ENCODE measurements around the gene RPS6KA4.
A peak's percentile ranks its signal among the peaks of the same experiment; 100 is the strongest.

The RPS6KA4 gene

GRCh38 chr11:64369440-64370421 is 10.8 kb downstream of the RPS6KA4 start:
- no peak for DNase-seq

DNA sequence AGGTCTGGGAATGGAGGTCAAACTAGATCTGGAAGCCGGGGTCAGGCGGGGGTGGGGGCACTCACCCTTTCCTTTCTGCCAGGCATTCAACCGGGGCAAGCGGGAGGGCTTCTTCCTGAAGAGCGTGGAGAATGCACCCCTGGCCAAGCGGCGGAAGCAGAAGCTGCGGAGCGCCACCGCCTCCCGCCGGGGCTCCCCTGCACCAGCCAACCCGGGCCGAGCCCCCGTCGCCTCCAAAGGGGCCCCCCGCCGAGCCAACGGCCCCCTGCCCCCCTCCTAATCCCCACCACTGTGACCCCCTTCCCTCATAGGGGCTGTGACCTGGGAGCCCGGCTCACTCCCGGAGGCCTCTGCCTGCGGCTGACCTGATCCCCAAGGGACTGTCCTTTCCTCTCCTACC is 12.2 kb downstream of the RPS6KA4 start:
- no peak for DNase-seq

DNA sequence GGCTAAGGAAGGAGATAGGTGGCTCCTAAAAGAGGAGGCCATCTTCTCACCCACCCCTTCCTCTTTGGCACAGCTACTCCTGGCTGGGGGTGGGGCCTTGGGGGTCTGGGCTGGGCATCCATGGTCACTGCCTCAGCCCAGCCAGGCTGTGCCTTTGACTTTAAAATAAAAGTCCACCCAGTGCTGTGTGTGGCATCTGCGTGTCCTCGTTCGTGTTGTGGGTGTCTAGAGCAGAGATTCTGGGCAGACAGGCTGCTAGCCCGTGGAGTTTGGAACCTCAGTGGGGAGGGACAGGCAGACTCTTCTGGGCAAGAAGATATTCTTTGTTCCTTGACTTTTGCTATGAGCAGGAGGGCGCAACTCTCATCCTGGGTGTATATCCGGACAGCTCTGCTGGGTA is 13.1 kb downstream of the RPS6KA4 start:
- no peak for DNase-seq

GRCh38 chr11:64372802-64373597 is 14.0 kb downstream of the RPS6KA4 start:
- peak in 1 of 3 experiments; percentile 9 for DNase-seq

GRCh38 chr11:64373598-64373974 is 14.6 kb downstream of the RPS6KA4 start:
- DNase-seq: no peak

DNA sequence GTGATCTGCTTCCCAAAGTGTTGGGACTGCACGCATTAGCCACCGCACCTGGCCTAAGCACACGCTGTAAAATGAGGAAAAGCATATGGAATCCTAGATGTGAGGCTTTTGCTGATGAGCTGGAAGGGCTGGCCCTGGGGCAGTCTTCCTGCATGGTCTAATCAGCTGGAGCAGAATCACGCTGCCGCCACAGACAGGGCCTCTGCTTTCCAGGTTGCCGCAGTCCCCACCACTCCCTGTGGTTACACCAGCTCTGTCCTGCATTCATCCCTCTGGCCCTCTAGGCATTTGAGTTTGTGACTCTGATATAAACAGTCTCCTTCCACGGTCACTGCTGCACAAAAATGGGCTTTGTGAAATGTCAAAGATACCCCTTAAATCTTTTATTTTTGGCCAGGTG is 17.1 kb downstream of the RPS6KA4 start:
- DNase-seq: no peak

GRCh38 chr11:64378335-64378880 is 19.4 kb downstream of the RPS6KA4 start:
- DNase-seq: peak; percentile 13 to 53 (median 39)

- no peak for DNase-seq
Measured at GRCh38 chr11:64379160-64379559, 20.2 kb downstream of the RPS6KA4 start.

DNA sequence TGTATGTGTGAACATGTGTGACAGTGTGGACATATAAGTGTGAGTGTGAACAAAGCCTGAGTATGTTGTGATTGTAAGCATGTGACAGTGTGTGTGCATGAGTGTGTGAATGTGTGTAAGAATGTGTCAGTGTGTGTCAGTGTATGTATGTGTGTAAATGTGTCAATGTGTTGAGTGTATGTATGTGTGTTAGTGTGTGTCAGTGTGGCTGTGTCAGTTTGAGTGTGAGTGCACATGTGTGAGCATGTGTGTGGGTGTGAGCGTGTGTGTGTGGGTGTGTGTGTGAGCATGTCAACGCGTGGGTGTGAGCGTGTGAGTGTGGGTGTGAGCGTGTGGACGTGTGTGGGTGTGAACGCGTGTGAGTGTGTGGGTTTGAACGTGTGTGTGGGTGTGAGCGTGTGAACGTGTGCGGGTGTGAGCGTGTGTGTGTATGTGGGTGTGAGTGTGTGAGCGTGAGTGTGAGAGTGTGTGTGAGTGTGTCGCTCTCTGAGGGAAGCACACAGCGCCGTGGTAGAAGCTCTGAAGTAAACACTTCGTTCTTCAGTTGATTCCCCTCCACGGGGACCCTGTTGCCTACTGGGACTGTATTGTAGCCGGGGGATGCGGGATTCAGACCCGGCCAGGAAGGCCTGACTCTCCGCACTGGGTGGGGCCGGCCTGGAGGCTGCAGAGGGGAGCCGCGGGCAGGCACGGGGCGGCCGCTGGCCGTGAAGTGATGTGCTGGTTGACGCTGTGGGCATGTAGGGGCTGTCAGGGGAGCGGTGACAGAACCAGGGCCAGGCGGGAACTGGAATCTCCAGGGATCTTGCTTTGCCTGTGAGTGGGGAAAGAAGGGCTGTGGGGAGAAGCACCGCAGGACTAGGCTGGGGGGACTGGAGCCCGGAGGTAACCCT is 21.1 kb downstream of the RPS6KA4 start:
- no peak for DNase-seq

DNA sequence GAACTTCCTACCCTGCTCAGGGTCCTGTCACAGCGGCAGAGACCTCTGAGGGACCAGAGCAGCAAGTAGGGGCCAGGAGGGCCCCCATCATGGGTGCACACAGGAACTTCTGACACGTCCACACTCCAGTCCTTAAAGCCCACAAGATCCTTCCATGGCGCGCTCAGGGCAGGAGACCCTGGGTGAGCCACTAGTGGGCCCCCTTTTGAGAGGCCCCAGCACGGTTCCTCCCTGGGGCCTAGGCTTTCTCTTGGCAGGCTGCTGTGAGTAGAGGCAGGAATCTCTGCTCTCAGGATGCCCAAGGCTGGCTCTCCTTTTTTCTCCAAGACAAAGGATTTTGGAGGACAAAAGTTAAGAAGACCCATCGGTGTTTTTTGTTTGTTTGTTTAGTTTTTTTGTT is 22.4 kb downstream of the RPS6KA4 start:
- no peak for DNase-seq

GRCh38 chr11:64382047-64382446 is 23.1 kb downstream of the RPS6KA4 start:
- DNase-seq: no peak

DNA sequence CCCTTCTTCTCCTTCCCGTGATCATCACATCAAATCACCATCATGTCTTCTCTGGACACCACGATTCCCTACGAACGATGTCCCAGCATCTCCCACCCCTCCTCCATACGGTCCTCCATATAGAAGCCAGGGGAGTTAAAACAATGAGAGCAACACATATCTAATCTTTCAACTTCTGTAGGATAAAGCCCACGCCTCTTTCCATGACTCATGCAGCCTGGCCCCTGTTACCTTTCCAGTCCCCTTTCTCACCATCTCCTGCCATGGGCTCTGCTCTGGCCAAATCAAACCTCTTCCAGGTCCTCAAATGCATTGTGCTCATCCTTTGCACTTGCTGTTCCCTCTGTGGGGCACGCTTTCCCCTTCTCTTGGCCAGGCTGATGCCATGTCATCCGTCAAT is 23.6 kb downstream of the RPS6KA4 start:
- DNase-seq: no peak

GRCh38 chr11:64383580-64383979 is 24.6 kb downstream of the RPS6KA4 start:
- DNase-seq: no peak

GRCh38 chr11:64384028-64384737 is 25.2 kb downstream of the RPS6KA4 start:
- no peak for DNase-seq

- peak in 1 of 3 experiments; percentile 43 for DNase-seq
Measured at GRCh38 chr11:64384981-64385944, 26.3 kb downstream of the RPS6KA4 start.

DNA sequence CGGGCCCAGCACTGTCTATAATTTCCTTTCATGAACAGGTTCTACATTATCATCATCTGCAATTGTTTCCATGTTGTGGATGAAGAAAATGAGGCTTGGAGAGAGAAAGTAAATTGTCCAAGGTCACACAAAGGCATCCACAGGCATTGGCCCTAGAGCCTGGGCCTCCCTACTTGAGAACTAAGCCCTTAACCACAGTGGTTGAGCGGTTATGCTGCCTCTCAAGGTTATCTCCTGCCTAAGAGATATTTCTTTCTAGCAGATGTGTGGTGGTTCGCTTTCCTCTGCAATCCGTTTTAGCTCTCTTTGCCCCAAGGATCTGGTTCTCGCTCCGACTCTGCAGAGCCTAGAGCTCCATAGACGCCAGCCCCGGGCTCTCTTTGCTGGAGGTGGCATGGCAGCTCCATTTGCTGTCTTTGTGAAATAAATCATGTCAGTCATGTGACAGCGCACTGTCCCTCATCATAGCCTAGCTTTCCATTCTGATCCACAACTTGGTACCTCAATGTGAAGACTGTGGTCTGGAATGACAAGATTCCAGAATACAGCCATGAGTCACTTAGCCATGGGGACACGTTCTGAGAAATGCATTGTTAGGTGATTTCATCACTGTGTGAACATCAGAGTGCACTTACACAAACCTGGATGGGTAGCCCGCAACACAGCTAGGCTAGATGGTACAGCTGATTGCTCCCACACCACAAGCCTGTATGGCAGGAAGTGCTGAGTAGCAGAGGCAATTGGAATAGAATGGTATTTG is 27.2 kb downstream of the RPS6KA4 start:
- DNase-seq: no peak

DNA sequence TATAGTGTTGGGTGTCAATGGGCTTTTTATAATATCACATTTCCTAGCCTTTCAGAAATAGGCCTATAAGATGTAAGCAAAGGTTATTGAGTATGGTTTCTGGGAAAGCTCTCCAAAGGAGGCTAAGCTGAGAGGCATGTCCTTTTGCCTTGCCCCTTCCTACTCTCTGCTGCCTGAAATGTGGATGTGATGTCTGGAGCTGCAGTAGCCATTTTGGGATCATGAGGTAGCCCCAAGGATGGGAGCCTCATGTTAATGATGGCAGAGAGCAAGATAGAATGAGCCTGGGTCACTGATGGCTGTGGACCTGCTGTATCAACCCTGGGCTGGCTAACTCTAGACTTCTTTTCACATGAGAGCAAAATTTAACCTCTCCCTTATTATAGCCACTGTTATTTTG is 29.0 kb downstream of the RPS6KA4 start:
- DNase-seq: no peak

GRCh38 chr11:64388894-64389293 is 29.9 kb downstream of the RPS6KA4 start:
- DNase-seq: peak in 1 of 3 experiments; percentile 33

DNA sequence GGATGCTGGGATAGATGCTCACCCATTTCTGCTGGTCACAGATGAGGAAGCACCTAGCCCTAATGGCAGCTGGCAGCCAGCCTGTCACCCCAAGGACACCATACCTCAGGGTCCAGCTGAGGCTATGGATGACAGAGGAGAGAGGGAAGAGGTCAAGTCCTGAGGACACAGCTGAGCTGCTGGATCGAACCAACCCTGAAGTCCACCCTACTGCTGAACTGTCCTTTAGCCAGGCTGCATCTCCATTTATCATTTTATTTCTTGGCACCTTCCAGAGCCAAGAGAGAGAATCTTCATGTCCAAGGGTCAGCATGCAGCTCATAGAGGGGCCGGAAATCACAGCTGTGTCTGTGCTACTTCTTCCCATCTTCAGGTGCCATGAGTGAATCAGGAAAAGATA is 30.9 kb downstream of the RPS6KA4 start:
- no peak for DNase-seq

DNA sequence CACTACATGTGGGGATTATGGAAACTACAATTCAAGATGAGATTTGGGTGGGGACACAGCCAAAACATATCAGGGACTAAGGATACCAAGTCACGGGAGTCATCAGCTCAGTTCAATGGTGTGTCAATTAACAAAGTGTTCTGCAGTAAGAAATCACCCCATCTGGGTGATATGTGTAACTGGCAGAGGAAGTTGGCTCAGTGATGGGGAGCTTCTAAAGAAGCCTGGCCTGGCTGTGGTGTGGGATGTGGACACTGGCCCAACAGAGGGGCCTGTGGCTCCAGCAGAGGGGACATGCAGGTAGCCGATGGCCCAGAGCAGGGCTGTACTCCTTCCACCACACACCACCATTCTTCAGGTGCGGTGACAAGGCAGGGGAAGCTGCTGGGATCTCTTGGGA is 31.6 kb downstream of the RPS6KA4 start:
- DNase-seq: no peak

Measured in NCI-H1417 (cell line).